Tongue (tissue), 2 donors: ENCODE measurements around the gene CAMSAP2. TPM values are rescaled to one million over a fixed set of nuclear protein-coding genes. Genes with fewer than 3 reads are reported as not detected.
"Not testable (repeated sequence)": the region's sequence is repeated elsewhere in the genome, so short reads cannot be mapped to it uniquely, and the experiment has no call there.

Experiments
- DNase-seq: peaks from one replicate; pipeline ENCODE4 v3.0.0-alpha.2; 2015
- total RNA-seq: library from RNA; depleted of rRNA; stranded (reverse); fragments of >200 nt; gene quantifications from one replicate; pipeline ENCODE4 v1.2.3, GENCODE V29; 2014

Gene CAMSAP2
- total RNA-seq, 1 donor from 2014 or later: 53.6 TPM

DNA sequence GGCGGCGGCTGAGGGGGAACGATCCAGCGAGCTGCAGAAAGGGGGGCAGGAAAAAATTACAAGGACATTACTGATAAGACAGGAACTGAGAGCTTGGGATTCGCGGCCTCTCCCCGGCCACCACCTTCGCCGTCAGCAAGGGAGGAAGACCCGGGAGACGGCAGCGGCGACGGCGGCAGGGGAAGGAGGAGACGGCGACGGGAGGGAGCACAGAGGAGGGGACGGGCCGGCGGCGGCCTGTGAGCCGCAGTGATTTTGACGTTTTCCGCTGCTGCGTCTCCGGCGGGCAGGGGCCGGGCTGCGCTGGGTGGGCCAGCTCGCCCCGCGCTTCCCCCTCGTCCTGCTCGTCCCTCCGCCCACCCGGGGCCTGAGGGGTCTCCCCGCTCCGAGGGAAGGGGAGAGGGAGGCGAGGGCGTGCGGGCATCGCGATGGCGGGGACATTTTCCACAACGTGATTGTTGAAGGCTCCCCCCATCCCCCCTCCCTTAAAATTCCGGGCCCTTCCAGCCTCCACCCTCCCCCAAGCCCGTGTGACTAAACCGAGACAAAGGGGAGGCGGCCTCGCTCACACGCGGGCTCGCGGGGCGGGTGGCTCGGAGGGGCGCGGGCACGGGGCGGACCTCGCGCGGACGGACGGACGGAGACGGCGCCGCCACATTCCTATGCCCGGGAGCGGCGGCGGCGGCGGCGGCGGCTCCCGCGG, 407 bp downstream of the CAMSAP2 start:
- peak; percentile 90 for DNase-seq

DNA sequence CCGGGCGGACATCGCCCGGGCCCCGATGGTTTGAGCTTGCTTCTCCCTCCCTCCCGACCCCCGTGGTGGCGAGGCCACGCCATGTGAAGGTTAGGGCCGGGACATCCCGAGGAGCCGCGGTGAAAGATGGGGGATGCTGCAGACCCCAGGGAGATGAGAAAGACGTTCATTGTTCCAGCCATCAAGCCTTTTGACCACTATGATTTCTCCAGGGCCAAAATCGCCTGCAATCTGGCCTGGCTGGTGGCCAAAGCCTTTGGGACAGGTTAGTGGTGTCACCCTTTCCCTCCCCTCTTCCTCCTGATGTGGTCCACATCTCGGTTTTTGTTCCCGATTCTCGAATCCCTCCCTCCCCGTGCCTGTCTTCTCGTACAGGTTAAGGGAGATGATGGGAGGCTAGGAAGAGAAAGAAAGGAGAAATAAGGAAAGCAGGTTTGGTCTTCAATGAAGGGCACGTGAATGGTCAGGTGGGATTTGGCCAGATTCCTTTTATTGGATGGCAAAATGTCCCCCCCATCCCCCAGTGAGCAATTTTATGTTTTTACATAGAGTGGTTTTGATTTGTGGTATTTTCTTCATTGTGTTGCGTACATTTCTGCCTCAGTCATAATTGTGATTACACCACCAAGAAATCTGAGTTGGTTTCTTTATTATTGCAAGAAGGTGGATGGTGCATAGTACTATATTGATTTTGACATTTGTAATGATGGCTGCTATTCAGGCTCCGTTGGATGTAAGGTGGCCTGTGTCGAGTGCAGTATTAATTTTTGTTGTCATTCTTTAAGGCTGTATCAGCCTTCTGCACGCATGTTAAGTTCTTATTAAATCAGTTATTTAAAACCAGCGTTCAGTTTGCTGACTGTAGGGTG, 1.2 kb downstream of the CAMSAP2 start:
- peak; percentile 54 for DNase-seq

DNA sequence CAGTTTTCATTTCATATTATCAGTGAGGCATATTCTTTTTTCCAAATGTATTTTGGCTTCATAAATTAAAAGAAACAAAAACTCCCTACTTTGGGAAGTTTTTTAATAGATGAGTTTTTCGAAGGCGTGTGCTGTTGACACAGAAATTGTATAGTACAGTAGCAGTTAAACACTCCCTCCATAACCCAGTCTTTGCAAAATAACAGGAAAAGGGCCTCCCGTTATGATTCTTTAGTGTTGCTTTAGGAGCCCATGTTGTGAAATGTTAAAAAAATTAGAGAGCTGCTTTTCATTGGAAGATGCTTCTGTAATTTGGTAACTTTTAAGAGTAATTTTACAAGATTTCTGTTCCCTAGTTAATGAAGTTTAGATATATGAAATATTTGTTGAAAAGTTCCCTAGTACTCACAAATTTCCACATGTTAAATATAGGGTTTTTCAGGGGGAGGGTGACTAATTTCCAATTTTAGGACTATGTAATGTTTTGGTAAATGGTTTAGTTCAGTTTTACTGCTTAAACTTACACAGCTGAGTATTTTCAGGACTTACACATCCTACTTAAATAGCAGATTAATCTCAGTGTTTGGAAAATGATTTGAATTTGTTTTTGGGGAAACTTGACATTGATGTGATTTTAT, 2.0 kb downstream of the CAMSAP2 start:
- peak; percentile 20 for DNase-seq

DNA sequence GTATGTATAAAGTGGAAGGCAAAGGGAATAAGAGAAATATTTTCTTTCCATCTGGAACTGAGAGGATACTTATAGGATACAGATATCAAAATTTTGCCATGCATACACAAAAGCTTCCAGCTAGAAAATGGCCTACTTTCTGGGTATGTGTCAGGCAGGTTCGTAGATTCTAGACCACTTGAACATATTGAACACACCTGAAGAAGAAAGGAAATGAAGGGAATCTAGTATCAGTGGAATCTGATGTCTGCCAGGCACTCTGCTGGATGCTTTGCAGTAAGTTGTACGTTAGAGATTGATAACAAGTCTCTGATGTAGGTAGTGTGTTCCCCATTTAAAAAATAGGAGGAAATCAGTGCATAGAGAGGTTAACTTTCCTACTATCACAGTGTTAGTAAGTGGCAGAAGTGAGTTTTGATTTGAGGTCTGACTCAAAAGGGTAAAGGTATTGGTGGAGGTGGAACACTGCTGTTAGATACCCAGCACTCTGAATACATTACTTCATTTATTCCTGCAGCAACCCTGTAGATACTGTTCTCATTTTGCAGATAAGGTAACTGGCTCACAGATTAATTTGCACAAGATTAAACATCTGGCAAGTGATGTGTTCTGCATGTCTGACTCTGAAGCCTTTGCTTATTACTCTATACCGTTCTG, 3.0 kb downstream of the CAMSAP2 start:
- no peak for DNase-seq

DNA sequence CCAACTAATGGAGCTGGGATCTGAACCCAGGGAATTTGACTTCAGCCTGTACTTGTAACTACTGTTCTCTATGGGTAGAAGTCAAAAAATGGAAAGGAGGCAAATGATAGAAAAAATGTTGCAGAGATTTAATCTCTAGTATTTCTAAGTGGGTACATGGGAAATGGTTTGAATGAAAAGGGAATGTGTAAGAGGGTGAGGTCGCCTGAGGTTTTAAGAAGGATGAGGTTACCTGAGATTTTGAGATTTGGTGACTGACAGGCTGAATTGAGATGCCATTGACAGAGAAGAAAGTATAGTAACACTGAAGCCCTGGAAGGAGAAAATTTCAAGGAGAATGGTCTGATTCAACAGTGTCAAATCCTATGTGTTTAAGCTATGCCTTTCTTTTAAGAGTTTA, 5.5 kb downstream of the CAMSAP2 start:
- DNase-seq: no peak

DNA sequence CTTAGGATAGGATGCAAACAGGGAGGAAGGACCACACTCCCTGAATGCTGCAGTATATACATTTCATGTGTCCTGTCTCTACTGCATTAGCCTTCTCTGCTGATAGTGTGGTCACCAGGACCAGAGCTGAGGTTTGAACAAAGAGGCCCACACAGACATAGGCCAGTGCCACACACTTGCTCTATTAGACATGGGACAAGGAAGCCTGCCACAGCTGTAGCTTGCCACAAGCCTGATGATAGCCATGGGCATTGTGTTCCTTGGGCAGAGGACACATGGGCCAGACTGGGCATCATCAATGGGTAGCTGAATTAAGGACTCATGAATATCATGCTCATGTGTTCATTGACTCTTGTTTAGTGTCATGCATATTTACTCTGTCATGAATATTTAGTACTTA, 10.4 kb downstream of the CAMSAP2 start:
- no peak for DNase-seq

DNA sequence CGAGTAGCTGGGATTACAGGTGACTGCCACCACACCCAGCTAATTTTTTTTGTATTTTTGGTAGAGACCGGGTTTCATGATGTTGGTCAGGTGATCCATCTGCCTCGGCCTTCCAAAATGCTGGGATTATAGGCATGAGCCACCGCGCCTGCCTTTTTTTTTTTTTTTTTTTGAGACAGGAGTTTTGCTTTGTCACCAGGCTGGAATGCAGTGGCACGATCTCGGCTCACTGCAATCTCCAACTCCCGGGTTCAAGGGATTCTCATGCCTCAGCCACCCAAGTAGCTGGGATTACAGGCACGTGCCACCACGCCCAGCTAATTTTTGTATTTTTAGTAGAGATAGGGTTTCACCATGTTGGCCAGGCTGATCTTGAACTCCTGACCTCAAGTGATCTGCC, 12.1 kb downstream of the CAMSAP2 start:
- DNase-seq: not testable (repeated sequence)

DNA sequence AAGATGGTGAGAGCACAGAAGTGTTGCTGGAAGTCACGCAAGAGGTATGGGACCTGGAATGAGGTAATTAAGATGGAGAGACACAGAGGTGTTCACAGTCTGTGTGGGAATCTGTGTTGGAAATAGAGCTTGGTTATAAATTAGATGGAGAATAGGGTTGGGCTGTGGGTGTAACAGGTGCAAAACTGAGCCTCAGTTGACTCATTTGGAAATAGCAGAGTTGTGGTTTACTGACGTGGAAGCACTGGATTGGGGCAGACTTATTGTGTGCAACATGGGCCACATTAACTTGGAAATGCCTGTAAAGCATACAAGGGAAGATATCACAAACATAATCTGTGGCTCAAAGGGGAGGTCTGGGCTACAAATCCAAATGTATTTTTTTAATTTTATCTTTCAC, 13.0 kb downstream of the CAMSAP2 start:
- no peak for DNase-seq

DNA sequence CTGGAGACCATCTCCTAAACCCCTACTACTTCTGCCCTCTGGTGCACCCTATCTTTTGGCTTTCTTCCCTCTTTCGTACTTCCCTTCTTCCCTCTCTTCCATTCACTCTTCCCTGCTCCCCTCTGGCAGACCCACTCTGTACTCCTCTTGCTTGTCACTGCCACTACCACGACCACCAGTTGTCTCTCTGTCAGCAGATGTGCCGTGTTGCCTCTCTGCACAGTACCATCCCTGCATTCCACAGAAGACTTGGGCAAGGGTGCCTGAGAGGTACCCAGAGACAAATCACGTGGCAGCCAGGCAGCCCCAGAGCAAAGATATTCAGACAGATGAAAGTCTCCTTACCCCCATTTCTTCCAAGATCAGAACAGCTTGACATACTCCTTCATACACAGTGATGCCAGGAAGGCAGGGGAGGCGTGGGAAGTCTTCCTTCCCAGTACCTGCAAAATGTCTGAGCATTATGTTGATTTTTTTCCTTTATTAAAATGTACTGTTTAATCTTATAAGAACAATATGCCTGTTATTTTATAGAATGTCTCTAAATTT, 15.0 kb downstream of the CAMSAP2 start:
- no peak for DNase-seq

DNA sequence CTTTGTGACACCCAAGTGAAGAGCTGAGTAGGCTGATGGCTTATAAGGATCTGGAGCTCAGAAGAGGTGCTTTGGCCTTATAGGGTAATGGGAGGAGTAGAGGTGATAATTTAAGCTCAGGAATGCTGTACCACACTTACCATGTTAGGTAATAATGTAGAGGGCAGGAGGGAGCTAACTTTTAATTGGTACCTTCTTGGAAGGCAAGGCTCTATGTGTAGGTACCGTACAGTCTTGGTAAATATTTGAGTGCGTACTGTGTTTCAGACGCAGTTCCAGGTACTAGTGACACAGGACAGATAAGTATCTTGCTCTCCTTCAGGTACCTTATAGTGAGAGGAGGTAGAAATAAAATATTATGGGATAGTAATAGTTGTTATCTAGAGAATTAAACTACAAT, 16.8 kb downstream of the CAMSAP2 start:
- no peak for DNase-seq

DNA sequence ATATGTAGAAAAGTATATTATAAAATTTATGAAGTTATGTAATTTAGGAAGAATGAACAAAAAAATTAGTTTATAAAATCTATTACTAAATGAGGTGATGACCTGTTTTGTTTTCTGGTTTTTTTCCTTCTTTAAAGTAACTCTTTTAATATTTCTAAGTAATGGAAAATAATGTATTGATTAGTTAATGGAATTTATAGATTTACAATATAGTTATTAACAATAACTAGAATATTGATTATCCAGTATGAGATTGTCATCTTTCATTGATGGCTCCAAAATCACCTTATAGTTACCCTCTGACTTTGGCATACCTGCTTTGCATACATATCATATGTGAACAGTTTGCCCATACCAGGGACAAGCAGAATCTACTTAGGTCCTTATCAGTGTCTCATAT, 23.4 kb downstream of the CAMSAP2 start:
- DNase-seq: no peak

DNA sequence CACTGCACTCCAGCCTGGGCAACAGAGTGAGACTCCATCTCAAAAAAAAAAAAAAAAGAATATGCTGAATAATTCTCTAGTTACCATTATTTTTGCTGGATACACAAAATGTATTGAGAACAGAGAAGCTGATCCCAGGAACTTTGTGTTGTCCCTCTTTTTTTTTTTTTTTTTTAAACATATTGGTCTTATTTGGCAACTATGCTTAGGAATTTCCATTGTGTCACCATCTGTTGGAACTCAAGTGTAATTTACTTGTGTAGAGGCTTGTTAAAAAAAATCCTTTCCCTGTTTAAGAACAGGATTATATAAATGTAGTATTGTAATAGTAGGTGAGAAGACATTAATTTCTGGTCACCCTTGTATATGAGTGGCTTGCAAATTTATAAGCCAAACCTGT, 28.6 kb downstream of the CAMSAP2 start:
- DNase-seq: peak; percentile 14

DNA sequence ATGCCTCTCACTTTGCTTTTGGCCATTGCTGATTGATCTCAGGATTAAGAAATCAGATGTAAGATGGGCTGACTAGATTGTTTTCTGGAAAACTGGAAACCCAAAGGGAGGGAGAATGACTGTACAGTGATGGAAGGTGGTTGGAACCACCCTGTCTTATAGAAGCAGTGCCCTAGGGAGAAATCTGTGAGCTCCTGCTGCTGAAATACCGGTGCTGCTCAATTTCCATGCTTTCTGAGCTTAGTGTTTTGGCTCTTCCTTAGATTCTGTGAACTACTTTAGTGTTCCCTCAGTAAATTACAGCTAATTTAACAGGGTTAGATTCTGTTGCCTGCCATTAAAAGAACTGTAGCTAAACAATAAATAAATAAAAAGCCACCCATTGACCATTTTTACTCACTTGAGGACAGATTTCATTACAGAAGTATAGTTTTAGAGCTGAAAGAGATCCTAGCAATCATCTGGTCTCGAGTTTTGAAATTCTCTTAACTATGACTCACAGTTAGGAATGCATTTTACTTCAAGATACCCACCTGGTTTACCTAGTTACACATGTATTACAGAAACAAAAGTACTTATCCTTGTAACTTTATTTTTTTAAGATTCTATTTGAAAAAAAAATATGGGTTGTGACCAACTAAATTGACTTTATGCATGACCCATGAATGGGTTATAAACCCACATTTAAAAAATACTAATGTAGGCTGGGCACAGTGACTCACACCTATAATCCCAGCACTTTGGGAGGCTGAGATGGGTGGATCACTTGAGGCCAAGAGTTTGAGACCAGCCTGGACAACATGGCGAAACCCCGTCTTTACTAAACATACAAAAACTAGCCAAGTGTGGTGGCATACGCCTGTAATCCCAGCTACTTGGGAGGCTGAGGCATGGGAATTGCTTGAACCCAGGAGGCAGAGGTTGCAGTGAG, 33.2 kb downstream of the CAMSAP2 start:
- no peak for DNase-seq

DNA sequence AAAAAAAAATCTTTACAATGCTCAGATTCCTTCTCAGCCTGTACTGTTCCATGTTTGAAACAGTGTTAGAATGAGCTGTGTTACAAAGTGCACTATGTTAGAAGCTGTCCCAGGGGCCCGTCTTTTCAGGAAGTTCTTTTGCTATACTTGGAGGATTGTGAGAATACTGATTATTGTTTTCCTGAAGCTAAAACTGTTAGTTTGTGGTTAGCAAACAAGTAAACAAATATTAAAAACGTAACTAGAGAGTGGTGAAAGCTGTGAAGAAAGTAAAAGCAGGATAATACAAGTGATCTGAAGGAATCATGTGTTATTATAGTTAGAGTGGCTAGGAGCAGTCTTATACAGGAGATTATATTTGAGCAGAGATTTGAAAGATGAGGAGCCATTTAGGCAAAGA, 35.6 kb downstream of the CAMSAP2 start:
- DNase-seq: no peak

DNA sequence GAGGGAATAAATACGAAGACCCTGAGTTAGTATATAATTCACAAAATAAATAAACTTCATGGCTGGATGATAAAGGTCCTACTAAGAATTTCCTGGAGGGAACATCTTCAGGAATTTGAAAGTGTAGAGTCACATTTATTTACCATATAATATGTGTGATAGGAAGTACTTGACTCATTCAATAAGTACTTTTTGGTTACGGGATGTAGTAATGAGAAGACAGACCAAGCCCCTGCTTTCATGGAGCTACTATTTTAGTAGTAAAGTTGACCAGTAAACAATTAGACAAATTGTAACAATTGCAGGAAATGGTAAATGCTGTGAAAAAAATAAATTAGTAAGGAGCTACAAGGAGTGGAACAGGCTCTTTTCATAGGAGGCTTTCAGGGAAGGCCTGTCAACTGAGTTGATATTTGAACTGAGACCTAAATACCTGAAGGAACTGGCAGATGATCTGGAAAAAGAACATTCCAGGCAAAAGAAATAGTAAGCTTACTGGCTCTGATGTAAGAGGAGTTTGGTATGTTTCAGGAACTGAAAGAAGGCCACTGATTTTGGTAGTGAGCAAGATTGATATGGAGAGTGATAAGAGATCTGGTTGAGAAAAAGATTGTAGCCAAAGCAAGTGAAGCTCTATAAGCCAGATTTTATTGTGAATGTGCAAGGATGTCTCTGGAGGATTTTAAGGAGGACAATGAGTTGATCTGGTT, 36.2 kb downstream of the CAMSAP2 start:
- DNase-seq: no peak

DNA sequence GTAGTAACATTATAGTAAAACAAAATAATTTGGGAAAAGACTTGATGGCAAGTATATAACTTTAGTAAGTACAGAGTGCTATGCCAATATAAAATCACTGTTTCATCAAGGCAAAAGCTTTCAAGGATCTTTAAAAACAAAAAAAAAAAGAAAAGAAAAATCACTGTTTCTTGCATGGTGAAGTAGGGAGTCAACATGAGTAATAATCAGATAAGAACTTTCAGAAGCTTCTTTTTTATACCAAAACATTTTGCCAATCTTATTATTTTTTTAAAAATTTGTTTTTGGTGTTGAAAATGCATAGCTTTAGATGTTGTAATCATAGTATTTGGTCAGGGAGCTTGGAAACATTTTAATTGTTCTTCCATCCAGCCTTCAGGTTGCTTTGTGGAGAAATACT, 37.2 kb downstream of the CAMSAP2 start:
- DNase-seq: no peak

DNA sequence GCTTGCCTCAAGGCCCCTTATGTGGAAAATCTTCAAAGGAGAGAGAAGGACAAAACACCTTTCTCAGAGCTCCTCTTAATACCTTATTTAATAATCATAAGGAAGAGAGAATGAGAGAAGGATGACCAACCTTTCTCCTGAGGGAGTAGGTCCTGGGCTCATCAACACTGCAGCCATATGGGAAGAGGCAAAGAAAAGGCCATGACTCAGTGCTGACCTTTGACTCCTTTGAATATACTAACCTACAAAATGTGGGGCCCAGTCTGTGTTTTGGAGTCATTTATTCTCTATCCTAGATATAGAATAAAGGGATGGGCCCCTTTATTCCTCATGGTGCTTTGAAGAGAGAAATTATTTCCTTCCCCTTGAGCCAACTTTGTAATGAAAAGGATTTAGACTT, 38.3 kb downstream of the CAMSAP2 start:
- DNase-seq: no peak

DNA sequence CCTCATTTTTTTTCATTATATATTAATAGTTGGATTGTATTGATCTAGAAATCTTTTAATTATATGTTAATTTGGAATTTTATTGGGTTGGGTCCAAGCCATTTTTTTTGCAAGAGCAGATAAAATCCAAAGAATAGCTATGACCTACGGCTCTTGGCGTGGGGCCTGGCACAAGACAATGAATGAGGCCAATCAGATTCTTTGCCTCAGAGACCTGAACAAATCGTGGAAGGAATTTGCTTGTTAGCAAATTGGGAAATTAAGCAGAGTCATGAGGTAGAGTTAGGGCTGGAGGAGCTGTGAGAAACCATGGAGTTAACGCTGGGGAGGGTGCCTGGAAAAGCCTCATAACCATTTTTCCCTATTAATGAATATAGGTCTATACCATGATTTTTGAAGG, 40.1 kb downstream of the CAMSAP2 start:
- DNase-seq: no peak

DNA sequence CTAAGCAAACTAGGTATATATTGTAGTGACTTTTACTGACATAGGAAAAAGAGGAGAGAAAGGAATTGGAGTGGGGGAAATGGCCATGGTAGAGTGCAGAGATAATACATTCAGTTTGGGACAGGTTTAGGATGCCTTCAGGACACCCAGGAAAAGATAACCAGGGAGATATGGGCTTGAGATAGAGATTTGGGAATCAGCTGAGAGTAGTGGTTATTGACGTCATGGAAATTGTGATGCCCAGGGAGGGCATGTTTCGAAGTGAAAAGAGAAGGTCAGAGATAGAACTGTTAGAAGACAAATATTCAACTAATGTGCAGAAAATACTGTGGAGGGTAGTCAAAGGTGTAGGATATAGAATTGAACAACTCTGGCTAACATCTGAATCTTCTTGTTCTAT, 40.6 kb downstream of the CAMSAP2 start:
- no peak for DNase-seq

DNA sequence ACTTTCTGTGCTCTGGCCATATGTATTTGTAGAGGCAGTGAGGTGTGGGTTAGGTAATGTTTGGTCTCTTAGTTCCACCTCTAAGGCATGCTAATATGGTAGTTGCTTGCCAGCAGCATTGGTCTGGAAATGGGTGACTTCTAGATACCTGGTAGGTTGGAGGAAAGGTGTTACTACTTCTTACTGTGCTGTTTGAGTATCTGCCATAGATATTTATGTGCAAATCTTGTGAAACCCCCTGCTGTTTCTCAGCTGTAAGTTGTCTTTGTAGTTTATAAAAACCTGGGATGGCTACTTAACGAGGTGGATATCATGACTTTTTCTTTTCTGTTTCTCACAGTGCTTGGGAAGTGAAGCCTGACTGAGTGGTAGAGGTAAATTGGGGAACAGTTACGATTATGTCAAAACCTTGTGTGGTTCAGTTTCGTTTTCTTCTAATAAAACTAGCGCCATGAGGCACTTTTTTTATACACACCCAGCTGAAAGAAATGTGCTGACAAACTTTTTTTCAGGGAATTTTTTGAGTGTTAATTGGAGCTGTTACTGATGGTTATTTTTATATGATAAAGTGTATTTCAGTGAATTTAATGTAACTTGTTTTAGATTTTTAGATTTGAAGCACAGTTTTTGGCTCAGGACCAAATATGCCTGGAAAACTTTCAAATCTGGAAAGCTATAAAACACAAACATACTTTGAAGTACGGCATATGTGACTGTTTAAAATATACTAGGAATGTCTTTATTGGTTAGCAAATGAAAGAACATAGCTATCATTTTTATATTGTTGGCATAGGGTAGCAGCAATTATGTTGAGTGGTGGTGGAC, 42.1 kb downstream of the CAMSAP2 start:
- peak; percentile 39 for DNase-seq
